ENCODE measurements around the gene FGFR4. TPM values are rescaled to one million over a fixed set of nuclear protein-coding genes. Genes with fewer than 3 reads are reported as not detected.

Gene FGFR4
- total RNA-seq, 1 donor from 2014 or later: 1.7 TPM

GRCh38 chr5:177099422-177100093 lies 12.8 kb downstream of the FGFR4 start:
- DNase-seq (ENCODE audit: extremely low spot score, unreplicated experiment): no peak
- Mint-ChIP-seq H3K27ac (ENCODE audit: unreplicated experiment) (no peak overlapping the region), H3K36me3 (ENCODE audit: unreplicated experiment) (no peaks in the 10 kb centered on the region), H3K27me3 (ENCODE audit: unreplicated experiment) (peaks cover 4% of the 10 kb centered on the region), H3K4me1 (ENCODE audit: unreplicated experiment) (peaks cover 26% of the 10 kb centered on the region), H3K9me3 (ENCODE audit: unreplicated experiment) (no peaks in the 10 kb centered on the region), H3K4me3 (ENCODE audit: unreplicated experiment) (no peak overlapping the region)
- TF ChIP-seq CTCF (IDR thresholded peaks at IDR 0.05): no peak

- no peak for TF ChIP-seq CTCF (IDR thresholded peaks at IDR 0.05)
- H3K36me3 Mint-ChIP-seq (ENCODE audit: unreplicated experiment): no peaks in the 10 kb centered on the region
- no peak for DNase-seq (ENCODE audit: extremely low spot score, unreplicated experiment)
- H3K9me3 Mint-ChIP-seq (ENCODE audit: unreplicated experiment): no peaks in the 10 kb centered on the region
- no peak overlapping the region for H3K27ac Mint-ChIP-seq (ENCODE audit: unreplicated experiment)
- peaks cover 4% of the 10 kb centered on the region for H3K27me3 Mint-ChIP-seq (ENCODE audit: unreplicated experiment)
- peaks cover 16% of the 10 kb centered on the region for H3K4me1 Mint-ChIP-seq (ENCODE audit: unreplicated experiment)
- no peak overlapping the region for H3K4me3 Mint-ChIP-seq (ENCODE audit: unreplicated experiment)
Measured at GRCh38 chr5:177100714-177101121, 14.0 kb downstream of the FGFR4 start.

- H3K27ac Mint-ChIP-seq (ENCODE audit: unreplicated experiment): no peak overlapping the region
- H3K4me1 Mint-ChIP-seq (ENCODE audit: unreplicated experiment): peaks cover 9% of the 10 kb centered on the region
- H3K4me3 Mint-ChIP-seq (ENCODE audit: unreplicated experiment): no peak overlapping the region
- TF ChIP-seq CTCF (IDR thresholded peaks at IDR 0.05): no peak
- no peaks in the 10 kb centered on the region for H3K36me3 Mint-ChIP-seq (ENCODE audit: unreplicated experiment)
- H3K9me3 Mint-ChIP-seq (ENCODE audit: unreplicated experiment): no peaks in the 10 kb centered on the region
- no peak for DNase-seq (ENCODE audit: extremely low spot score, unreplicated experiment)
- peaks cover 6% of the 10 kb centered on the region for H3K27me3 Mint-ChIP-seq (ENCODE audit: unreplicated experiment)
Measured at GRCh38 chr5:177103523-177104253, 17.0 kb downstream of the FGFR4 start.

GRCh38 chr5:177105691-177106476 lies 19.2 kb downstream of the FGFR4 start:
- DNase-seq (ENCODE audit: extremely low spot score, unreplicated experiment): no peak
- Mint-ChIP-seq H3K27ac (ENCODE audit: unreplicated experiment) (no peak overlapping the region), H3K9me3 (ENCODE audit: unreplicated experiment) (no peaks in the 10 kb centered on the region), H3K4me3 (ENCODE audit: unreplicated experiment) (no peak overlapping the region), H3K36me3 (ENCODE audit: unreplicated experiment) (no peaks in the 10 kb centered on the region), H3K4me1 (ENCODE audit: unreplicated experiment) (peaks cover 4% of the 10 kb centered on the region), H3K27me3 (ENCODE audit: unreplicated experiment) (peaks cover 6% of the 10 kb centered on the region)
- no peak for TF ChIP-seq CTCF (IDR thresholded peaks at IDR 0.05)

- Mint-ChIP-seq H3K36me3 (ENCODE audit: unreplicated experiment) (no peaks in the 10 kb centered on the region), H3K27ac (ENCODE audit: unreplicated experiment) (no peak overlapping the region), H3K4me3 (ENCODE audit: unreplicated experiment) (no peak overlapping the region), H3K27me3 (ENCODE audit: unreplicated experiment) (peaks cover 6% of the 10 kb centered on the region), H3K9me3 (ENCODE audit: unreplicated experiment) (no peaks in the 10 kb centered on the region), H3K4me1 (ENCODE audit: unreplicated experiment) (peaks cover 4% of the 10 kb centered on the region)
- no peak for DNase-seq (ENCODE audit: extremely low spot score, unreplicated experiment)
- no peak for TF ChIP-seq CTCF (IDR thresholded peaks at IDR 0.05)
Measured at GRCh38 chr5:177107159-177107558, 20.4 kb downstream of the FGFR4 start.

Measured in osteocyte (in vitro differentiated cells).